H1 (cell line): ENCODE data around the gene L3MBTL4. TPM values are rescaled to one million over a fixed set of nuclear protein-coding genes. Genes with fewer than 3 reads are reported as not detected.

Source experiments
- CTCF ChIA-PET: fragments of 300-600 bp; sonication (Branson Sonifier 250); formaldehyde crosslinking; loops from one replicate; lab custom pipeline; 2021; ENCODE audit not compliant: partially characterized antibody; lab: Charles Lee
- POLR2A ChIA-PET: fragments of 300-600 bp; sonication (Branson Sonifier 250); formaldehyde crosslinking; loops from one replicate; lab custom pipeline; 2021; ENCODE audit warnings: inconsistent platforms; ENCODE audit not compliant: partially characterized antibody; lab: Charles Lee
- DNase-seq, 2 experiments: peaks; one replicate each; pipeline versions ENCODE4 v3.0.0 to v3.0.0-alpha.2; 2010 to 2022; ENCODE audit warnings: low spot score in 2 of 2, low read depth in 1 of 2, mixed read lengths in 1 of 2
- FAIRE-seq: peaks from 2 replicates; lab custom pipeline; 2011; peaks lifted over from hg19 to GRCh38; lab: Jason Lieb, UNC
- H2AFZ ChIP-seq: 2 replicates; pipeline ENCODE4 v1.8.1; 2012; ENCODE audit warnings: low read length, inconsistent platforms
- H2AK5ac ChIP-seq: 2 replicates; pipeline ENCODE4 v1.6.1; 2013; ENCODE audit warnings: low read depth, low read length
- H2BK120ac ChIP-seq: replicated peaks from 2 replicates; pipeline ENCODE3; 2013; ENCODE audit warnings: low read depth, low read length, inconsistent platforms
- H2BK12ac ChIP-seq: 2 replicates; pipeline ENCODE4 v1.6.1; 2013; ENCODE audit warnings: low read depth, low read length
- H2BK15ac ChIP-seq: 2 replicates; pipeline ENCODE4 v1.6.1; 2013; ENCODE audit warnings: low read length
- H2BK20ac ChIP-seq: 2 replicates; pipeline ENCODE4 v1.6.1; 2013; ENCODE audit warnings: low read length
- H2BK5ac ChIP-seq: 2 replicates; pipeline ENCODE4 v1.6.1; 2013; ENCODE audit warnings: low read depth, low read length
- H3K14ac ChIP-seq: 2 replicates; pipeline ENCODE4 v1.6.1; 2013; ENCODE audit warnings: inconsistent platforms; ENCODE audit not compliant: insufficient read length
- H3K18ac ChIP-seq: 2 replicates; pipeline ENCODE4 v1.6.1; 2013; ENCODE audit warnings: low read length; ENCODE audit errors: extremely low read depth
- H3K23ac ChIP-seq: 2 replicates; pipeline ENCODE4 v1.6.1; 2013; ENCODE audit warnings: inconsistent platforms; ENCODE audit not compliant: insufficient read length
- H3K23me2 ChIP-seq: 2 replicates; pipeline ENCODE4 v1.6.1; 2013; ENCODE audit warnings: low read depth, low read length
- H3K27ac ChIP-seq: 2 replicates; pipeline ENCODE4 v1.6.1; 2011; ENCODE audit warnings: low read depth, low read length, inconsistent platforms
- H3K27me3 ChIP-seq, 4 experiments: replicated peaks in 1 of 4; 1 replicate in 1 of 4; 2 replicates in 3 of 4; pipeline versions ENCODE4 v1.6.1 to v1.8.1; 2011 to 2013; ENCODE audit warnings: low read length in 3 of 4, mild to moderate bottlenecking in 3 of 4, inconsistent platforms in 2 of 4, mixed read lengths in 2 of 4, moderate library complexity in 1 of 4; ENCODE audit not compliant: control insufficient read depth in 3 of 4, insufficient read depth in 3 of 4; ENCODE audit errors: extremely low read depth in 1 of 4
- H3K36me3 ChIP-seq, 4 experiments: 2 replicates each; pipeline versions ENCODE4 v1.6.1 to v1.8.1; 2011 to 2013; ENCODE audit warnings: mild to moderate bottlenecking in 4 of 4, low read length in 3 of 4, moderate library complexity in 2 of 4, control low read depth in 1 of 4, inconsistent platforms in 1 of 4; ENCODE audit not compliant: insufficient read depth in 4 of 4, control insufficient read depth in 2 of 4
- H3K4ac ChIP-seq: replicated peaks from 2 replicates; pipeline ENCODE3; 2013; ENCODE audit warnings: low read length, low read depth, mixed read lengths, inconsistent platforms; ENCODE audit not compliant: insufficient read length
- H3K4me1 ChIP-seq, 4 experiments: replicated peaks in 1 of 4; 1 replicate in 1 of 4; 2 replicates in 3 of 4; pipeline versions ENCODE4 v1.6.1 to v1.8.1; 2011 to 2013; ENCODE audit warnings: low read length in 3 of 4, inconsistent platforms in 2 of 4, mixed read lengths in 1 of 4; ENCODE audit not compliant: insufficient read depth in 4 of 4, control insufficient read depth in 3 of 4
- H3K4me2 ChIP-seq, 2 experiments: 2 replicates each; pipeline versions ENCODE4 v1.6.1 to v1.8.1; 2011 to 2013; ENCODE audit warnings: low read depth in 2 of 2, low read length in 2 of 2, control low read depth in 1 of 2, inconsistent platforms in 1 of 2, mild to moderate bottlenecking in 1 of 2; ENCODE audit not compliant: insufficient read depth in 1 of 2
- H3K4me3 ChIP-seq, 4 experiments: fragments of 200-600, 300-600 bp in 1 of 4; sonication (generic), shearing (Covaris generic), sonication (Bioruptor Twin) in 1 of 4; 2 replicates each; pipeline versions ENCODE4 v1.5.1 to v1.8.1; 2011 to 2016; ENCODE audit warnings: low read length in 4 of 4, low read depth in 3 of 4, control low read depth in 2 of 4, inconsistent platforms in 2 of 4, mild to moderate bottlenecking in 2 of 4, mixed read lengths in 1 of 4, moderate library complexity in 1 of 4; ENCODE audit not compliant: insufficient read depth in 2 of 4; ENCODE audit errors: extremely low read depth in 1 of 4
- H3K56ac ChIP-seq: replicated peaks from 2 replicates; pipeline ENCODE3; 2013; ENCODE audit warnings: low read depth, mild to moderate bottlenecking, mixed read lengths, low read length, inconsistent platforms; ENCODE audit not compliant: insufficient read length
- H3K79me1 ChIP-seq: 2 replicates; pipeline ENCODE4 v1.6.1; 2013; ENCODE audit warnings: low read depth, low read length, control low read depth
- H3K79me2 ChIP-seq, 2 experiments: 2 replicates each; pipeline versions ENCODE4 v1.6.1 to v1.8.1; 2012 to 2013; ENCODE audit warnings: low read length in 2 of 2, mild to moderate bottlenecking in 2 of 2, inconsistent platforms in 1 of 2; ENCODE audit not compliant: insufficient read depth in 2 of 2, control insufficient read depth in 1 of 2
- H3K9ac ChIP-seq, 4 experiments: replicated peaks in 1 of 4; 1 replicate in 1 of 4; 2 replicates in 3 of 4; pipeline versions ENCODE4 v1.6.1 to v1.8.1; 2011 to 2013; ENCODE audit warnings: low read depth in 3 of 4, low read length in 3 of 4, control low read depth in 2 of 4, mild to moderate bottlenecking in 2 of 4, moderate library complexity in 2 of 4, inconsistent platforms in 1 of 4; ENCODE audit errors: extremely low read depth in 1 of 4
- H3K9me3 ChIP-seq, 2 experiments: 2 replicates each; pipeline versions ENCODE4 v1.6.1 to v1.8.1; 2012 to 2013; ENCODE audit warnings: mild to moderate bottlenecking in 2 of 2, moderate library complexity in 2 of 2, control low read depth in 1 of 2, inconsistent platforms in 1 of 2, low read depth in 1 of 2, low read length in 1 of 2, mixed read lengths in 1 of 2; ENCODE audit not compliant: insufficient read depth in 2 of 2
- H4K20me1 ChIP-seq, 2 experiments: replicated peaks in 1 of 2; 2 replicates each; pipeline versions ENCODE3 to v1.8.1; 2011 to 2013; ENCODE audit warnings: inconsistent platforms in 2 of 2, low read length in 2 of 2, mild to moderate bottlenecking in 1 of 2; ENCODE audit not compliant: insufficient read depth in 2 of 2, control insufficient read depth in 1 of 2
- H4K5ac ChIP-seq: 2 replicates; pipeline ENCODE4 v1.6.1; 2013; ENCODE audit warnings: low read length, low read depth, mixed read lengths, inconsistent platforms; ENCODE audit not compliant: insufficient read length
- H4K8ac ChIP-seq: 2 replicates; pipeline ENCODE4 v1.8.0; 2013; ENCODE audit warnings: mild to moderate bottlenecking, moderate library complexity, low read length, inconsistent platforms; ENCODE audit not compliant: insufficient read depth; ENCODE audit errors: extremely low read depth
- H4K91ac ChIP-seq: replicated peaks from 2 replicates; pipeline ENCODE3; 2013; ENCODE audit warnings: low read length, mixed read lengths, inconsistent platforms; ENCODE audit not compliant: insufficient read length
- CBX8 ChIP-seq: fragments of 300-800, 300-1000 bp; sonication (generic); IDR thresholded peaks from 2 replicates; pipeline ENCODE4 v1.7.1; 2016; ENCODE audit warnings: low read depth, low read length, borderline replicate concordance
- CREB1 ChIP-seq: IDR thresholded peaks from 2 replicates; pipeline ENCODE4 v1.6.1; 2012; ENCODE audit warnings: inconsistent platforms
- CTBP2 ChIP-seq: IDR thresholded peaks from 2 replicates; pipeline ENCODE4 v1.7.0; 2011; ENCODE audit warnings: borderline replicate concordance, mild to moderate bottlenecking, moderate library complexity, mixed read lengths, low read length; ENCODE audit not compliant: insufficient read depth, insufficient read length
- CTCF ChIP-seq, 3 experiments: IDR thresholded peaks; 1 replicate in 2 of 3; 2 replicates in 1 of 3; pipeline versions ENCODE4 v1.5.1 to v1.6.1; 2011; ENCODE audit warnings: low read length in 3 of 3, mild to moderate bottlenecking in 3 of 3, inconsistent platforms in 2 of 3, low read depth in 1 of 3, moderate library complexity in 1 of 3; ENCODE audit not compliant: insufficient read depth in 1 of 3; ENCODE audit errors: control extremely low read depth in 1 of 3
- EGR1 ChIP-seq: IDR thresholded peaks from 2 replicates; pipeline ENCODE4 v1.6.1; 2011; ENCODE audit warnings: low read depth, low read length, borderline replicate concordance
- NANOG ChIP-seq: IDR thresholded peaks from 2 replicates; pipeline ENCODE4 v1.6.1; 2011; ENCODE audit warnings: low read length, low read depth, mild to moderate bottlenecking, inconsistent platforms; ENCODE audit not compliant: insufficient read depth, poor library complexity, severe bottlenecking
- SAP30 ChIP-seq: fragments of 300-600 bp; sonication (generic); IDR thresholded peaks from 2 replicates; pipeline ENCODE4 v1.7.1; 2012; ENCODE audit warnings: low read length, moderate library complexity, mild to moderate bottlenecking, inconsistent platforms; ENCODE audit not compliant: insufficient read depth, insufficient replicate concordance
- SP4 ChIP-seq: IDR thresholded peaks from 2 replicates; pipeline ENCODE4 v1.6.1; 2012; ENCODE audit warnings: low read length, inconsistent platforms
- TBP ChIP-seq: IDR thresholded peaks from 2 replicates; pipeline ENCODE4 v1.6.1; 2011; ENCODE audit warnings: low read depth, low read length, improper control_type of control experiment
- YY1 ChIP-seq: IDR thresholded peaks from 2 replicates; pipeline ENCODE4 v1.6.1; 2011; ENCODE audit warnings: low read depth, mild to moderate bottlenecking, low read length
- WGBS, 2 experiments: shearing (Covaris generic) in 1 of 2; methylation state at CpG; one replicate each; pipeline versions ENCODE4 v1.1.6 to v1.1.7; 2013 to 2015; ENCODE audit warnings: low lambda C conversion rate in 2 of 2, mixed read lengths in 2 of 2, inconsistent platforms in 1 of 2, low coverage in 1 of 2, missing lambda C conversion rate in 1 of 2; ENCODE audit not compliant: insufficient replicate concordance in 2 of 2, insufficient coverage in 1 of 2, insufficient read length in 1 of 2; ENCODE audit errors: extremely low coverage in 1 of 2, missing lambda C conversion rate in 1 of 2; 5-methylcytosine and 5-hydroxymethylcytosine counted together
- polyA plus RNA-seq, 7 experiments: library from polyadenylated mRNA; depleted of rRNA in 3 of 7; stranded (reverse) in 5 of 7; unstranded in 2 of 7; fragments of >200 nt in 5 of 7; fragments of 200-250 nt in 2 of 7; gene quantifications; 1 replicate in 5 of 7; 2 replicates in 1 of 7; 4 replicates in 1 of 7; pipeline versions ENCODE4 v1.2.1 to v1.2.3, GENCODE V29; 2011 to 2013; ENCODE audit warnings: missing spikeins in 2 of 7, mixed read lengths in 2 of 7
- total RNA-seq: library from RNA; stranded (reverse); fragmentation: NEBNext Ultra II Directional; extraction: Animal tissue kit (Norgen Biotek cat#: 25700); gene quantifications from 2 replicates; pipeline ENCODE4 v1.2.1, GENCODE V29; 2021

Gene L3MBTL4
- total and polyA plus RNA-seq, 2 of the 8 experiments (the other 6 are each of a cell fraction or from before 2014, with no cell fraction given), result 1.0 to 2.1 TPM

DNA sequence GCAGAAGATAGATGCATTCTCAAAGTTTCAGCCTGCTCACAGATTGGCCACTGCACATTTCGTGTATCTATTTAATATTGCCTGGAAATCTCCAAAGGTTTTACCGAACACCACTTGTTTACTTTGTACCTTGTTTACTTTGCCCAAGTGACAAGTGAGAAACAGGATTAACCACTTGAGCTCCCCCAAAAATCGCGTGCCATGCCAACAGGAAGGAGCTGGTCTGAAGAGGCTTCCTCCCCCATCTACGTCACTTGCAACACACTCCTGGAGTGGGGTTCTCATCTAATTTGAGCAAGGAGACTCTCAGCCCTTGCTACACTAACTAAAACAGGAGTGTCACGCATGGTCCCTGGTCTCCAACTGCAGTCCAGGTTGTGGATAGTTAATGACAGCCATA, 306.9 kb downstream of the L3MBTL4 start:
- Histone ChIP-seq H4K91ac (no peak overlapping the region), H3K23me2 (no peaks in the 10 kb centered on the region), H3K9ac (no peak overlapping the region), H2BK12ac (no peak overlapping the region), H4K8ac (no peak overlapping the region), H2BK20ac (no peak overlapping the region), H2AK5ac (no peak overlapping the region), H3K23ac (no peak overlapping the region), H2BK15ac (no peak overlapping the region), H3K4me1 (peaks cover 0 to 2% (median 0%) of the 10 kb centered on the region in 4 experiments; a peak in 1 of 7 replicates), H3K9me3 (no peaks in the 10 kb centered on the region), H2BK5ac (no peak overlapping the region), H3K56ac (no peak overlapping the region), H3K79me2 (no peaks in the 10 kb centered on the region), H3K14ac (no peak overlapping the region), H3K4me2 (no peak overlapping the region), H3K36me3 (no peaks in the 10 kb centered on the region), H3K79me1 (no peaks in the 10 kb centered on the region), H4K5ac (no peak overlapping the region), H3K4ac (no peak overlapping the region), H3K27ac (no peak overlapping the region), H2BK120ac (no peak overlapping the region), H2AFZ (no peak overlapping the region), H3K27me3 (no peaks in the 10 kb centered on the region), H4K20me1 (no peaks in the 10 kb centered on the region), H3K18ac (no peak overlapping the region), H3K4me3 (no peak overlapping the region)
- DNase-seq (no peak), FAIRE-seq (no peak)
- ChIA-PET CTCF (interaction anchor here (1.4 kb wide), 1 partner anchor 10 kb away, joined by 4 read pairs; no protein-coding TSS in a partner anchor), POLR2A (no interaction called here)
- WGBS, 2 experiments, result 81% methylated on average over 6 of the region's 6 CpGs; no CpG with 5 or more reads in 1 of the 2 experiments
- TF ChIP-seq YY1 (no peak), CTCF (IDR thresholded peaks at IDR 0.05; ENCODE audit: control extremely low read depth in 1 of 3, insufficient read depth in 1 of 3, low read depth in 1 of 3, low read length in 3 of 3) (no peak), NANOG (no peak), CBX8 (no peak), SAP30 (no peak), EGR1 (no peak), CTBP2 (no peak), TBP (no peak), CREB1 (no peak), SP4 (no peak)
